ENCODE results near the gene ADPRM.
"Not testable (repeated sequence)": the region's sequence is repeated elsewhere in the genome, so short reads cannot be mapped to it uniquely, and the experiment has no call there.

ADPRM gene

DNA sequence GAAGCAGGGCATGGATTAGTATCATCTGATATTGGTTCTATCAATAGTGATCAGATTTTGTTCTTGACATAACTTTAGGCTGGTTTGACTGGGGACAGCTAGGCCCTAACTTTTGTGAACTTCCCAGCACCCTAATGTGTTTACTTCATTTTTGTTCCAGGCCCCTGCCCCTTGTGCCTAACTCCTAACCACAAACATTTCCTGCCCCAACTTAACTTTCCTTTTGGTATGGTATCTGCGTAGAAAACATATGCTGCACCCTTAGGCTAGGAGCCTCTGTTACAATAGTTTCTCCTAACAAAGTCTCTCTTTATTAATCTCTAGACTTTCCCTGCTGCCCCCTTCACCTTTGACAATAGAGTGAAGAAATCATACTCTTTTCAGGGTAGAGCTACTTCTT, 2.5 kb downstream of the ADPRM start:
- DNase-seq: peak in 3 of 5 donors; percentile 6 to 55 (median 13)

DNA sequence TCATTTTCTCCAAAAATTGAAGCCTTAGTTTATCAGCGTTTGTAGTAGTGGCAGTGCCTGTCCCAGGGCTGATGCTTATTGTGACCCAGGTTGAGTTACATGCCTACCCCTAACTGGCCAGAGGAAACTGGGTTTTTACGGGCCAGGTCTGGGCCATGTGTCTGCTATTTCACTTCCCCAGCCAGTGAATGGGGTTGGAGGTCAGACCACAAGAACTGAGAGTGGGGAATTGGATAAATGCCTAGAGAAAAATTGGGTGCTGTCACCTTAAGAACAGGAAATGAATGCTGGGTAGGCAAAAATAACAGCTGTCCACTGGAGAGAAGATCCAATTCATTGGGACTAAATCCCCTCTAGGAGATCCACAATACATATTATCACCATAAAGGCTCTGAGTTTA, 5.2 kb downstream of the ADPRM start:
- DNase-seq: no peak

DNA sequence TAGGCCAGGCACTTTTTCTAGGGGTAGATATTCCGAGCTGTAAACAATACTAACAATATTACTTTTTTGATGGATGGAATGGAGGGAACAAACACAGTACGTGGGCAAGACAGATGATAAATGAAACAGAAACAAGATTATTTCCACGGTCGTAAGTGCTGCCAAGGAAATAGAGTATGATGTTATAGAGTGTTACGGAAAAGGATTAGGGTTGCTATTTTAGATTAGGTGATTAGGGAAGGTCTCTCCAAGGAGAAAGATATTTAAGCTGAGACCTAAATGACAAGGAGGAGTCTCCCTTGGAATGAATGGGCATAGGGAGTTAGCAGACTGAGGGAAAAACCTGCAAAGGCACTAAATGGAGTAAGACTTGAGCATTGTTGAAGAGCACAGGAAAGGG, 8.3 kb downstream of the ADPRM start:
- DNase-seq: no peak

- no peak for DNase-seq
These were observed 15.9 kb downstream of the ADPRM start for GRCh38 chr17:10713318-10713717.

DNA sequence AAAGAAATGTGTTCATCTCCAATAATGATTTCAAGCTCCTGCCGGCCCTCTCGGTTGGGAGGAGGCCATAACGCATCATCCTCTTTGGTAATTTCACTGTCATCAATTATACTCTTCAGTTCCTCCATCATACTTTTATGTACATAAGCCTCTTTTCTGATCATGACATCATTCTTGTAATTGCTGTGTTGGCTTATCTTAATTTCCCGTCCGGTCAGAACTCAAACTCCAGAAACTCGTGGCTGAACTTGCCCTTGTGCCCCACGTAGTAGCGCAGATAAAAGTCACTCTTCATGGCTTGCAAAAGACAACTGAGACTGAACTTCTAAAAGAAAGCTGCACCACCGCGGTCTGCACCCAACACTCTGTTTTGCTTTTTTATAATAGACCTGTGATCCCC, 18.8 kb downstream of the ADPRM start:
- no peak for DNase-seq

GRCh38 chr17:10718547-10718946, 21.2 kb downstream of the ADPRM start:
- no peak for DNase-seq

DNA sequence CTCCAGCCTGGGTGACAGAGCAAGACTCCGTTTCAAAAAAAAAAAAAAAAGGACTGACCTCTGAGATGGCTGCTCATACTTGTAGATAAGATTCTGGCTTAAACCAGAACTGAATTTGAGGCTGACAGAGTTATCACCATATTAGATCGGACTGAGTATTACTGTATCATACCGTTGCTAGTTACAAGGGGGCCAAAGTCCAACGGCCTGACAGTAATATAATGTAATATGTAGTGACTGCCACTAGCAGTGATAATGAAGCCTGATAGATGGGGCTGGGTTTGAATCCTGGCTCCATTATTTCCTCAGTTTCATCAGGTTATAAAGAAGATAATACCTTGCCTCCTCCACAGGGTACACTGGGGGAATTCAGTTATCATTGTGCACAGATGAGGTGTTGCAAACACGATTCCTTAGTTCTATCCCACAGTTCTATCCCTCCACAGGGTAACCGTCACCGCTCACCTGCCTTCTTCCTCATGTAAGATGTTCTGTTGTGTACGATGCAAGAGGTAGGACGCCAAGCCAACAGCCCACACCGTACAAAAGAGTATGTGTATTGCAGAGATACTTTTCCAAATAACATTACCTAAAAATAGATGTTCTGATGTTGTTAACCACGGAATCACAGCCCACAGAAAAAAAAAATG, 27.3 kb downstream of the ADPRM start:
- no peak for DNase-seq

GRCh38 chr17:10725262-10725661, 27.9 kb downstream of the ADPRM start:
- no peak for DNase-seq

- DNase-seq: no peak
These were observed 28.8 kb downstream of the ADPRM start for GRCh38 chr17:10726196-10726595.

DNA sequence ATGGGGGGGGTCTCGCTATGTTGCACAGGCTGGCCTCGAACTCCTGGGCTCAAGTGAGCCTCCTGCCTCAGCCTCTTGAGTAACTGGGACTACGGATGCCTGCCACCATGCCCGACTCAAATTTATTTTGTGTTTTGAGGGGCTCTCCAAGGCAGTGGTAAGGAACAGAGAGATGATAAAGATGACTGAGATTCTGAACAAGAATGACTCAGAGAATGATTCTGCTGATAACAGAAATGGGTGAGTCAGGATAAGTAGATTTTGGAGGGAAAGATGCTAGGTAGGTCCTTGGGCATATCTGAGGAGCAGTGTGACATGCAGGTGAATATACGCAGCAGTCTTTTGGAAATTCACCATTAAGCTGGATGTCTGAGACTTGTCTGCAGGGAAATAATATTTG, 29.8 kb downstream of the ADPRM start:
- peak in 1 of 5 donors; percentile 7 for DNase-seq

DNA sequence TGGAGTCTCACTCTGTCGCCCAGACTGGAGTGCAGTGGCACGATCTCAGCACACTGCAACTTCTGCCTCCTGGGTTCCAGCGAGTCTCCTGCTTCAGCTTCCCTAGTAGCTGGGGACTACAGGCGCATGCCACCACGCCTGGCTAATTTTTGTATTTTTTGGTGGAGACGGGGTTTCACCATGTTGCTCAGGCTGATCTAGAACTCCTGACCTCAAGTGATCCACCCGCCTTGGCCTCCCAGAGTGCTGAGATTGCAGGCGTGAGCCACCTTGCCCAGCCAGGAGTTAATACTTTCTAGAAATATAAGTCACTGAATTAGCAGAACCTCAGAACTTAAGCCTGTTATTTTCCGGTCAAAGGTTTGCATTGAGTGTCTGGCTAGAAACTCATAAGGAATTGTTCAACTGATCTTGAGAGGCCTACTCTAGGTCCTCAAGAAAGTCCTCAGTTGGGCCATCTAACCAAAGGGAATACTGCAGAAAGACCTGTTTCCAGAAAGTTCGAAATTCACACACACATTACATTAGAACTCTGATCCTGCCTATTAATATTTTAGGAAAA, 31.0 kb downstream of the ADPRM start:
- no peak for DNase-seq

DNA sequence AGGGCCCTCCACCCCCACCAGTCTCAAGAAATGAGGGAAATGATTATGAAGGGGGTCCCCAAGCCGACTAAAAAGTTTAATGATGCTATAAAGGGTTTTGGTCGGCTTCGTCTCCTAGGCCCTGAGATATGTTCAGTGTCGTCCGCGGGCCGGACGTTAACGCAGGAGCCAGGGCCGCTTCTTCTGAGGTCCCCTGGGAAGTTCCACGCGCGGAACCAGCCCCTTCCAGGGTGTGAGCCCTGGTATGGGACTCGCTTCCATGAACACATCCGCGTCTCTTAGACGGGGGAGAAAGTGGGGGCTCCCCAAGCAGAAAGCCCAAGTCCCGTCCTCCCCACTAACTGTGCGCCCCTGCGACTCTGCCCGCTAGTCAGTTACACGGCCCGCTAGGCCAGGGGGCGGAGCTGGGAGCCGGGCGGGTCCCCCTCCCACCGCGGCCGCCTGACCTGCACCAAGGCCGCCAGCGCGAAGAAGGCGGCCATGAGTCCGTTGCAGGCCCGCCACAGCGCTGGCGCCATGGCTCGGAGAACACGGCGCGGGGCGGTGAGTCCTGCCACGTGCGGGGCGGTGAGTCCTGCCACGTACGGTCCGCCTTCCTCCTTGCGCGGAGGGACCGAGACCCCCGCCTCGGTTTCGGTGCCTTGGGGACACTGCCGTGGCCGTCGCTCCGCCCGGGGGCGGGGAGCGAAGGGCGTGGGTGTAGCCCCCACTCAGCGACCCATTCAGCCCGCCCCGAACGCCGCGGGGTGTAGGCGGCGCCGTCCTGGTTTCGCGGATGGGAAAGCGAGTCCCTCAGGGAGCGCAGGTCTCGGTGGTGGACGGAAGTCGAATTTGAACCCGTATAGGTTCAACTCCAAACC, 32.2 kb downstream of the ADPRM start, which contains the start of gene TMEM220:
Gene TMEM220, minus strand, starts transcription at position 690 of the 860 bp plus-strand sequence. Its CDS starts 172 bp downstream, at position 518.
- DNase-seq: peak in 3 of 5 donors; percentile 6 to 33 (median 12)

GRCh38 chr17:10730247-10730646, 32.9 kb downstream of the ADPRM start:
- not testable (repeated sequence) for DNase-seq

DNA sequence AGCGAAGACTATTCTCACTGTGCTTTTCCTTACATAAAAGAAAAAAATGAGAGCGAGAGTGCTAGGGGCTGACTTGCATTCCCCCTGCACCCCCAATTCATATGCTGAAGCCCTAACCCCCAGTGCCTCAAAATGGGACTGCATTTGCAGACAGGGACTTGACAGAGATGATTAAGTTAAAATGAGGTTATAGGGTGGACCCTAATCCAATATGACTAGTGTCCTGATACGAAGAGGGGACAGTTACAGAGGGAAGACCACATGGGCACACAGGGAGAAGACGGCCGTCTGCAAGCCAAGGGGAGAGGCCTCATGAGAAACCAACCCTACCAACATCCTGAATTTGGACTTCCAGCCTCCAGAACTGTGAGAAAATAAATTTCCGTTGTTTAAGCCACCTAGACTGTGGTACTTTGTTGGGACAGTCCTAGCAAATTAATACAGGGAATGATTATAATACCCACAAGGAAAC, 34.0 kb downstream of the ADPRM start:
- no peak for DNase-seq

- not testable (repeated sequence) for DNase-seq
These were observed 34.7 kb downstream of the ADPRM start for GRCh38 chr17:10732121-10732520.

- no peak for DNase-seq
These were observed 36.3 kb downstream of the ADPRM start for GRCh38 chr17:10733666-10734065.

GRCh38 chr17:10735251-10735650, 37.9 kb downstream of the ADPRM start:
- no peak for DNase-seq

DNA sequence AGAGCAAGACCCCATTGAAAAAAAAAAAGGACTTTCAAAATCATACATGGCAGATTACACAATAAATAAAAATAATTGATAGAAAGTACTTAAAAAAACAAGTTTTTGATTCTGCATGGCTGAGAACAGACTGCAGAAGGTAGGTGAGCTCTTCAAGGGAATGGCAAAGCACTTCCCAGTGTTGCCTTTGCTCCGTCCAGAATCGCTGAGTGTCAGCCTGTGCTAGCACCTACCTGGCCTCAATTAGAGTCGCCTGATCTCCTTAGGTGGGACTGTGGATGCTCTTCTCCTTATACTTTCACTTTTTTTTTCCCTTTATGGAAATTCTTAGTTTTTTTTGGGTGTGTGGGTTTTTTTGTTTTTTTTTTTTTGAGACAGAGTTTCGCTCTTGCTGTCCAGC, 38.4 kb downstream of the ADPRM start:
- DNase-seq: no peak

DNA sequence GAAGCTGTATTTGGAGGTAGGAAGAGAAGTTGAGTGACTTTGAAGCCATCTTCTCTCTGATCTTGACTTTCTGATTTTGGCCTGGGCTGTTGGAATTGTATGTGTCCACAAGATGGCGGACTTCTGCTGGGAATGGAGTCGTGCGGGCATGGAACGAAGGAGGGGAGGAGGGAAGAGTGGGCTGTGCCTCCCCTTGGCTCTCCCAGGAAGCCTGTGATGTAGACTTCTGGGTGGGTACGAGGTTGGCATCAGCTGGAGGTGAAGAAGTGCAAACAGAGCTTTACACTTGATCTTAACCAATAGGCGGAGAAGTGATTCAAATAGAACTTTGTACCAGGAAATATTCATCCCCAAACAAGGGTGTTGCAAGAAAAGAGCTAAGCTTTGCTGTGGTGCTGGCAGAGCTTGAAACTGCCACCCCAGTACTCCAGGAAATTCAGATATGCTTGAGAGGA, 39.8 kb downstream of the ADPRM start:
- peak in 1 of 5 donors; percentile 12 for DNase-seq

DNA sequence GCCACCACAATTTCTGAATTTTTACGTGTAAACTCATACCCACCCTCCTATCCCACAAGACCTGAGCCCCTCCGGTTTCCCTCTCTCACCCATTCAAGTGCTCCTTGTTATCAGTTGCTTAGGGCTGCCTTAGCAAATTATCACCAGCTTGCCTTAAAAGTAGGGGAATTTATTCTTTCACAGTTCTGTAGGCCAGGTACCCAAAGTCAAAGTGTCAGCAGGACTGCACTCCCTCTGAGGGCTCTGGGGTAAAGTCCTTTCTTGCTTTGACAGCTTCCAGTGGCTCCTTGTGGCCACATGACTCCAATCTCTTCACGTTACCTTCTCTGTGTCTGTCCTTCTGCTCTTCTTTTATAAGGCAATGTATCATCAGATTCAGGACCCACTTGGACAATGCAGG, 40.3 kb downstream of the ADPRM start:
- no peak for DNase-seq

GRCh38 chr17:10738521-10739258, 41.3 kb downstream of the ADPRM start:
- DNase-seq: no peak

DNA sequence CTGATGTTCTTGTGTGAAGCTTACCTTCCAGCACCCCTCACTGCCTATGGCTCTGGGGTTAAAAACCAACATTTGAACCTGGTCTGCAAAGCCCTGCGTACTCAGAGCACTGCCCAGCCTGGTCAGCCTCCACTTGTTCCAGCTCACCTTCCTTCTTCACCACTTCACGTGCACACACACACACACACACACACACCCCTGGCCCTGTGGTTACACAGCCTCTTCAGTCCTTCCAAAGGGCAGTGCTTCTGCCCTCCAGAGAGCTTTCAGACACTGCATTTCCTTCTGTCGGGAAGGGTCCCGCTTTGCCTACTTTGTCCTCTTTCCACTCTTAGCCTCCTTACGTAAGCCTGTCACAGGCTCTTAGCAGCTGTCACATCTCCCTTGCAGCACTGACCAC, 42.0 kb downstream of the ADPRM start:
- DNase-seq: no peak

Data from T-helper 1 cell (primary cell).